Astrocyte of the cerebellum (primary cell): ENCODE measurements around the gene LRFN5.
"Not testable (repeated sequence)": the region's sequence is repeated elsewhere in the genome, so short reads cannot be mapped to it uniquely, and the experiment has no call there.

Source experiments
- DNase-seq: peaks from one replicate; pipeline ENCODE4 v3.0.0-alpha.2; 2011; ENCODE audit warnings: low read depth
- H3K4me3 ChIP-seq: 2 replicates; pipeline ENCODE4 v1.5.1; 2011; ENCODE audit warnings: mild to moderate bottlenecking, low read depth, low read length, moderate library complexity
- in situ Hi-C: cut with HindIII; loops from 2 replicates; pipeline ENCODE4 v1.10.0; 2017; ENCODE audit warnings: low sequenced_read_pairs
- TF ChIP-seq, protein P1 (sequence below): IDR thresholded peaks from 2 replicates; pipeline ENCODE4 v1.5.1; 2012; ENCODE audit warnings: low read length, low read depth, moderate library complexity, mild to moderate bottlenecking; ENCODE audit errors: missing control alignments

LRFN5 gene

DNA sequence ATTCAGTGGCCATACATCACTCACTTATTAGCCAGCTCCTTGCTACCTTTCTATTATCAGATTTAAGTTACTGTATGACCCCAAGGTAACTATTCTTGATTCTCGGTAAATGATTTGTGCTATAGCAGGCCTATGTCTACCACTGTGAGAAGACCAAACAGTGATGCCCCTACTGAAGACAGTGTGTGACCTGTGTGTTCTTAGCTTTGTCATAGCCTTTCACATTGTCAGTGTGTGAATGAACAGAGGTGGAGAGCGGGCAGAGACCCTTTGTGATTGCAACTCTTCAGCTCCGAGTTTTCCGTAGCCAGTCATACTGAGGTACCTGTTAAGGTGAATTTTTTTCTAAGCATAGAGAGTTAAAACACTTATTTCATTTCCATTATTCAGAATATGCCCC lies 294.0 kb downstream of the LRFN5 start:
- in situ Hi-C loops = no loop called here
- no peak overlapping the region for H3K4me3 ChIP-seq
- DNase-seq = no peak
- TF ChIP-seq, protein P1, sequence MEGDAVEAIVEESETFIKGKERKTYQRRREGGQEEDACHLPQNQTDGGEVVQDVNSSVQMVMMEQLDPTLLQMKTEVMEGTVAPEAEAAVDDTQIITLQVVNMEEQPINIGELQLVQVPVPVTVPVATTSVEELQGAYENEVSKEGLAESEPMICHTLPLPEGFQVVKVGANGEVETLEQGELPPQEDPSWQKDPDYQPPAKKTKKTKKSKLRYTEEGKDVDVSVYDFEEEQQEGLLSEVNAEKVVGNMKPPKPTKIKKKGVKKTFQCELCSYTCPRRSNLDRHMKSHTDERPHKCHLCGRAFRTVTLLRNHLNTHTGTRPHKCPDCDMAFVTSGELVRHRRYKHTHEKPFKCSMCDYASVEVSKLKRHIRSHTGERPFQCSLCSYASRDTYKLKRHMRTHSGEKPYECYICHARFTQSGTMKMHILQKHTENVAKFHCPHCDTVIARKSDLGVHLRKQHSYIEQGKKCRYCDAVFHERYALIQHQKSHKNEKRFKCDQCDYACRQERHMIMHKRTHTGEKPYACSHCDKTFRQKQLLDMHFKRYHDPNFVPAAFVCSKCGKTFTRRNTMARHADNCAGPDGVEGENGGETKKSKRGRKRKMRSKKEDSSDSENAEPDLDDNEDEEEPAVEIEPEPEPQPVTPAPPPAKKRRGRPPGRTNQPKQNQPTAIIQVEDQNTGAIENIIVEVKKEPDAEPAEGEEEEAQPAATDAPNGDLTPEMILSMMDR = no peak

DNA sequence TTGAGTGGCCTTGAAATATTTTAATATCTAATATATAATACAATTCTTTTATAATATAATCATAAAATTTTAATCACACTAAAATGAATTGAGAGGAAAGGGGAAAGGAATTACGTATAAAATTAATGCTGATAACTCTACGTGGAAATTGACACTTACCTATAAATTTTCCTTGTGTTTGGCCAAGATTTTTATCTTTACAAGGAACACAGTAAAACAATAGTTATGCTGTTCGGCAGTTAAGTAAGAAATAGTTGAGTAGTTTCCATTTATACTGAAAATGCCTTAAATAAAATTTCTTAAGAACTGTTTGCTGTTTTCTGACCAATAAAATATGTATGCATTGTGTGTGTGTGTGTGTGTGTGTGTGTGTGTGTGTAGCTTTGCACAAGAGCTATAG lies 294.4 kb downstream of the LRFN5 start:
- TF ChIP-seq, protein P1 = no peak
- no peak overlapping the region for H3K4me3 ChIP-seq
- in situ Hi-C loops = no loop called here
- DNase-seq = no peak

DNA sequence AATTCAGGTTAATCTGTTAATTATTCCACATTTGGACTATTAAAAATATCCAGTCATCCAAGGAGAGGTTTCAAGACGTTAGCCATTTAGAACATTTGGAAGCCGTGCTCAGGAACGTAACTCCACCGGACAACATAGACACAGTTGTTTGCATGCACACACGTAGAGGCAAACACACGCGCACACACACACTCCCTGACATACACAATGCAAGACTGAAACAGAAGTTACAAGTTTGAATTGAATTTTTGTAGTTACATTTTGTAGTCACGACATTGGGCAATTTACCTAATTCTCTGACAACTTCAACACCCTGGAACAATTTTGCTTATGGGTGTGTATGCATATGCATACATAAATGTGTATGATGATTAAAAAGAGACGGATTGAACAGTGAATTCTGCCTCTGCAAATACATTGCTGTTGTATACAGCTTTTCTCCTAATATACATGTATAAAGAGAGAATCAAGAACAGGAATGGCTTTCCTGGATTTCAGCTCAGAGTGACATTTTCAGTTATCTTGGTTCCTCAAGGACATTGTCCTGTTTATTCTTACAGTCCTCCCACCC lies 298.8 kb downstream of the LRFN5 start:
- in situ Hi-C loops = no loop called here
- TF ChIP-seq, protein P1 = no peak
- H3K4me3 ChIP-seq = no peak overlapping the region
- DNase-seq = no peak

DNA sequence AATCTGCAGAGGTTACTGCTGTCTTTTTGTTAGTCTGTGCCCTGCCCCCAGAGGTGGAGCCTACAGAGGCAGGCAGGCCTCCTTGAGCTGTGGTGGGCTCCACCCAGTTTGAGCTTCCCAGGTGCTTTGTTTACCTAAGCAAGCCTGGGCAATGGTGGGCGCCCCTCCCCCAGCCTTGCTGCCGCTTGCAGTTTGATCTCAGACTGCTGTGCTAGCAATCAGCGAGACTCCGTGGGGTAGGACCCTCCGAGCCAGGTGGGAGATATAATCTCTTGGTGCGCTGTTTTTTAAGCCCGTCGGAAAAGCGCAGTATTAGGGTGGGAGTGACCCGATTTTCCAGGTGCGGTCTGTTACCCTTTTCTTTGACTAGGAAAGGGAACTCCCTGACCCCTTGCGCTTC lies 304.5 kb downstream of the LRFN5 start:
- DNase-seq, H3K4me3 ChIP-seq, in situ Hi-C loops: not testable (repeated sequence)

DNA sequence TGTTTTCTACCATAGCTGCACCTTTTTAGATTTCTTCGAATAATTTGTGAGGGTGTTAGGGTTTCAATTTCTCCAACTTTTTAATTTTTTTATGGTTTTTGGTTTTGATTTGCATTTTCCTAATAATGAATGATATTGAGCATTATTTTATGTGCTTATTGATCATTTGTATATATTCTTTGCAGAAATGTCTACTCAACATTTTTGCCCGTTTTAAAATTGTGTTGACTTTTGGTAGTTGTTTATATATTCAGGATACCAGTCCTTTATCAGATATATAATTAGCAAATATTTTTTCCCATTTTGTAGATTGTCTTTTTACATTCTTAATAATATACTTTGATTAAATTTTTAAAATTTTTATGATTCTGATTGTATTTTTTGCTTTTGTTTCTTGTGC lies 306.7 kb downstream of the LRFN5 start:
- H3K4me3 ChIP-seq = no peak overlapping the region
- TF ChIP-seq, protein P1 = no peak
- in situ Hi-C loops = no loop called here
- DNase-seq = no peak

DNA sequence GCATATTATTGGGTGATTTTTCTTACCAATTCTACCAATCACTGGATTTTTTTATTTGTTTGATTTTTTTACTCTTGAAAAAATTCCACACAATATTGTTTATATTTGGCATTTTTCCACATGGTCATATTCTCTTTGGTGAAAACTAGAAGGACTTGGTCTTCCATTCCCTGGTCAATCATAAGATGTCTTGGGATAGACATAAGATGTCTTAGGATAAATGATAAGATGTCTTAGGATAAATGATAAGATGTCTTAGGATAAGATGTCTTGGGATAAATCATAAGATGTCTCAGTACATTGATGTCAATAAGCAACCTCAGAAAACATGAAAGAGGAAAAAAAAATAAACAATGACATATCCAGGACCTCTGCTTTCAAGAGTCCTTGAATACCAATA lies 309.1 kb downstream of the LRFN5 start:
- H3K4me3 ChIP-seq = no peak overlapping the region
- TF ChIP-seq, protein P1 = no peak
- DNase-seq = no peak
- in situ Hi-C loops = no loop called here

DNA sequence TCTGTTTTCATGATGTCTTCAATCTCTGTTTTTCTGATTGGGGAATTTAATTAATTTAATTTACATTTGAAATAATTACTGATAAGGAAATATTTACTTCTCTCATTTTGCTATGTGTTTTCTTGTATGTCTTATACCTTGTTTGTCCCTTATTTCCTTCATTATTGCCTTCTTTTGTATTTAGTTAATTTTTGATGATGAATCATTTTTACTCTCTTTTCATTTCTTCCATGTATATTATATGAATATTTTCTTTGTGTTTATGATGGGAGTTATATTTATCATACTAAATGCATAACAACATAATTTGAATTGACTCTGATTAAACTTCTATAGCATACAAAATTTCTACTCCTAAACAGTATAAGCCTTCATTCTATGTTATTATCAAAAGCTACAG lies 309.6 kb downstream of the LRFN5 start:
- in situ Hi-C loops = no loop called here
- no peak overlapping the region for H3K4me3 ChIP-seq
- DNase-seq = no peak
- TF ChIP-seq, protein P1 = no peak
